Hepatocyte (in vitro differentiated cells): Measurements from ENCODE around the gene TCTA. TPM values are rescaled to one million over a fixed set of nuclear protein-coding genes. Genes with fewer than 3 reads are reported as not detected.

Experiments
- DNase-seq: peaks from one replicate; pipeline ENCODE4 v3.0.0-alpha.2; 2016; ENCODE audit warnings: low spot score
- H2AFZ ChIP-seq: fragments of 200-600 bp; sonication (generic); 2 replicates; pipeline ENCODE4 v1.6.0; 2016; ENCODE audit warnings: antibody characterized with exemption, mild to moderate bottlenecking
- H3K27ac ChIP-seq: fragments of 200-600 bp; sonication (generic); 2 replicates; pipeline ENCODE4 v1.5.1; 2016; ENCODE audit warnings: mild to moderate bottlenecking
- H3K27me3 ChIP-seq: fragments of 200-600 bp; sonication (generic); 2 replicates; pipeline ENCODE4 v1.6.1; 2016
- H3K36me3 ChIP-seq: fragments of 200-600 bp; sonication (generic); replicated peaks from 2 replicates; pipeline ENCODE4 v1.5.1; 2016; ENCODE audit warnings: low read depth; ENCODE audit not compliant: insufficient read depth
- H3K4me1 ChIP-seq: fragments of 200-600 bp; sonication (generic); 2 replicates; pipeline ENCODE4 v1.5.1; 2016; ENCODE audit warnings: mild to moderate bottlenecking, moderate library complexity; ENCODE audit not compliant: insufficient read depth
- H3K4me2 ChIP-seq: fragments of 200-600 bp; sonication (generic); 2 replicates; pipeline ENCODE4 v1.6.0; 2016
- H3K4me3 ChIP-seq: fragments of 200-600 bp; sonication (generic); 2 replicates; pipeline ENCODE4 v1.5.1; 2016; ENCODE audit warnings: mild to moderate bottlenecking
- H3K79me2 ChIP-seq: fragments of 200-600 bp; sonication (generic); 2 replicates; pipeline ENCODE4 v1.6.0; 2017; ENCODE audit warnings: mild to moderate bottlenecking
- H3K9me2 ChIP-seq: fragments of 200-600 bp; sonication (generic); replicated peaks from 2 replicates; pipeline ENCODE4 v1.6.0; 2017; ENCODE audit warnings: mild to moderate bottlenecking; ENCODE audit not compliant: insufficient read depth
- H3K9me3 ChIP-seq: fragments of 200-600 bp; sonication (generic); 2 replicates; pipeline ENCODE4 v1.5.1; 2016; ENCODE audit warnings: low read depth, mild to moderate bottlenecking
- H4K20me1 ChIP-seq: fragments of 200-600 bp; sonication (generic); 2 replicates; pipeline ENCODE4 v1.6.0; 2016; ENCODE audit warnings: mild to moderate bottlenecking; ENCODE audit not compliant: insufficient read depth, poor library complexity, severe bottlenecking
- CTCF ChIP-seq: fragments of 200-600 bp; sonication (generic); IDR thresholded peaks from 2 replicates; pipeline ENCODE4 v1.5.1; 2016; ENCODE audit warnings: antibody characterized with exemption, mild to moderate bottlenecking; ENCODE audit not compliant: poor library complexity
- EZH2 ChIP-seq: fragments of 200-600 bp; sonication (generic); IDR thresholded peaks from 2 replicates; pipeline ENCODE4 v1.6.1; 2016; ENCODE audit warnings: antibody characterized with exemption, mild to moderate bottlenecking, borderline replicate concordance
- EZH2phosphoT487 ChIP-seq: fragments of 200-600 bp; sonication (generic); IDR thresholded peaks from one replicate; pipeline ENCODE4 v1.6.1; 2018; ENCODE audit warnings: antibody characterized with exemption, mild to moderate bottlenecking, low read depth, moderate library complexity; ENCODE audit not compliant: unreplicated experiment, severe bottlenecking
- WGBS: methylation state at CpG from one replicate; pipeline ENCODE4 v1.1.6; 2016; ENCODE audit warnings: low lambda C conversion rate; ENCODE audit errors: missing lambda C conversion rate; 5-methylcytosine and 5-hydroxymethylcytosine counted together
- polyA plus RNA-seq: library from polyadenylated mRNA; unstranded; fragments of >200 nt; fragmentation: Nextera tagmentation; extraction: Ambion mirVana; gene quantifications from 2 replicates; pipeline ENCODE4 v1.2.1, GENCODE V29; 2016
- total RNA-seq: library from RNA; depleted of rRNA; stranded (reverse); fragments of >200 nt; gene quantifications from 2 replicates; pipeline ENCODE4 v1.2.3, GENCODE V29; 2014

The TCTA gene
- total and polyA plus RNA-seq, 2 experiments from 2014 or later, result 20.9 to 31.6 TPM

DNA sequence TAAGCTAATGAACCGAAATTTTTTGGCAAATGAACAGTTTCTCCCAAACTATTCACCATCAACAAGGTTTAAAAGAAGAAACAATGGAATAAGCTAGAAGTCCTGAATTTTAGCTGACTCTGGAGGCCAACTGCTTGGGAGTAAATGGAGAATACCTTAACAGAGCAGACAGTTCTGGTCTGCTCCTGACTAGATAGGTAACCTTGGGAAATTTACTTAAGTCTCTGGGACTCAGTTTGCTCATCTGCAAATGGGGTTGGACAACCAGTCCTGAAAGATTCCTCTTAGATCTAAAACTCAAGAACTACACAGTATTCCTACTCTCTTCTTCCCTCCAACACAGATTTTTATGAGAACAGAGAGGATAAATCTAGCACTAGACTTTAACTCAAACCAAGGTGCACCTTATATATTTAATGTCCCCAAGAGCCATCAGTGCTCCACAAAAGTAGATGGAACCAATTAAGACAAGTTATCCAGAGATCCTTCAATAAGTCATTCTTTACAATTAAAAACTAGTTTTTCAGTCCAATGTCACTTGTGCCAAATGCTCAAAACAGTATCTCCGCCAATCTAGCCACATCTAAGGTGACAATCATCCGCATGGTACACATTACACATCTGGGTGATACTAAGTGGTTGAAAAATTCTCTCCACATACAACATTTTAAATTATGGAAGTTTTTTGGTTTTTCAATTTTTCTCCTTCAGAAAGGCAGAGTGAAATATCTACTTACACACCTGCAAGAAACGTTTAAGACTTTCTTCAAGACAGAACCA is 2.0 kb upstream of the TCTA start:
- H3K4me3 ChIP-seq, result peak overlapping the region; percentile 40
- H3K4me2 ChIP-seq, result peak overlapping the region; percentile 93
- H3K4me1 ChIP-seq, result peaks cover 25% of the 10 kb centered on the region
- peaks cover 59% of the 10 kb centered on the region for H4K20me1 ChIP-seq
- no peaks in the 10 kb centered on the region for H3K36me3 ChIP-seq
- no peak overlapping the region for H2AFZ ChIP-seq
- no peaks in the 10 kb centered on the region for H3K9me3 ChIP-seq
- no peaks in the 10 kb centered on the region for H3K27me3 ChIP-seq
- TF ChIP-seq EZH2phosphoT487 (no peak), CTCF (no peak), EZH2 (no peak)
- peaks cover 82% of the 10 kb centered on the region for H3K79me2 ChIP-seq
- DNase-seq, result no peak
- peak overlapping the region; percentile 93 for H3K27ac ChIP-seq
- WGBS, result 49% methylated on average over 4 of the region's 4 CpGs
- H3K9me2 ChIP-seq, result no peaks in the 10 kb centered on the region

DNA sequence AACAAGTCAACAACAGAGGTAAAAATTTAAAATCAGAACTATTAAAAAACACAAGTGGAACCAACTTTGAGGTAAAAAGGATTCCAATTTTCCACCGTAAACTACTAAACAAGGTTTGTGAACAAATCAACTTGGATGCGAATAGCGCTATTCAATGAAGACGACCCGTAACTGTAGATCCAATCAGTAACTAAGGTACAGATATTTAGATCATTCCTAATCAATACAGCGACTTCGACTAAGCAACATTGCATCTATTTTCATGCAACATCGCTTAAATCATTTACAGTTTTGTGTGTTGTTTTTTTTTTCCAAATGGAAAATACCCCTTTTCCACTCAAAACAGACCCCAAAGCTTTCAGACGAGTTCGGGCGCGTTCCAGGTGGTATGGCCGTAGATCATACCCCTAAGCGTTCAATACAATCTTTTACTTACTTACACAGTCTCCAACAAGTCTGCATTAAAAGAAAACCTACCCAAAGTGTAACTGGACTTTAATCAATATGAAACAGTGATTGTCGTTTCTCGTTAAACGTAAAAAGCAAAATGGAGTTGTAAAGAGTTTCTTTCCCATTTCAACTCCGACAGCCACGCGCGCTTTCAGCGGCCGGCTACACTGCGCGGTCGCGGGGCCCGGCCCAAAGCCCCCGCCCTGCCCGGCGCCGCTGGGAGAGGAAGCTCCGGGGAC is 1.2 kb upstream of the TCTA start:
- H3K9me3 ChIP-seq, result no peaks in the 10 kb centered on the region
- TF ChIP-seq EZH2phosphoT487, result no peak
- no peak for TF ChIP-seq EZH2
- no peak for TF ChIP-seq CTCF
- peaks cover 74% of the 10 kb centered on the region for H3K79me2 ChIP-seq
- no peaks in the 10 kb centered on the region for H3K9me2 ChIP-seq
- DNase-seq, result no peak
- under 1% methylated on average over 33 of the region's 33 CpGs for WGBS
- peak overlapping the region; percentile 93 for H3K4me2 ChIP-seq
- peak overlapping the region; percentile 5 for H2AFZ ChIP-seq
- H3K4me3 ChIP-seq, result peak overlapping the region; percentile 40
- peak overlapping the region; percentile 93 for H3K27ac ChIP-seq
- no peaks in the 10 kb centered on the region for H3K36me3 ChIP-seq
- H3K4me1 ChIP-seq, result peaks cover 25% of the 10 kb centered on the region
- H4K20me1 ChIP-seq, result peaks cover 52% of the 10 kb centered on the region
- H3K27me3 ChIP-seq, result no peaks in the 10 kb centered on the region

DNA sequence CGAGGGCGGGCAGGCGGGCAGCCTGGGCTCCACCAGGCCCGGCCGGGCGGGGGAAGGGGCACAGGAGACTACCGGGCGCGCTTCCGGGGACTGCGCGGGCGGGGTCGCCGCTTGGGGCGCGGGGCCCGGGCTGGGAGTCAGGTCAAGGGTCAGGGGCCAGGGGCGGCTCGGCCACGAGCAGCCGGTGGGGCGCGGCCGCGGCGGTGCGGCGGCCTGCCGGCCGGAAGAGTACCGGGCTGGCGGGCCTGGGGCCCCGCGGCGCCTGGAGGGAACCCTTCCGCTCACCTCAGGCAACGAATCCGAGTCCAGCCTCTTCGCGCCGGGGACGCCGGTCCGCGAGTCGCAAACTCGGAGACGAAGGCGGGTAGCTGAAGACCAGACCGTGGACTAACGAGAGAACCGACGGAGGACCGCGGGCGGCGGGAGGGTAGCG is 672 bp upstream of the TCTA start:
- Histone ChIP-seq H3K4me3 (peak overlapping the region; percentile 40), H3K27me3 (no peaks in the 10 kb centered on the region), H4K20me1 (peaks cover 46% of the 10 kb centered on the region), H3K4me1 (peaks cover 25% of the 10 kb centered on the region), H3K79me2 (peaks cover 69% of the 10 kb centered on the region), H2AFZ (peak overlapping the region; percentile 5), H3K4me2 (peak overlapping the region; percentile 93), H3K9me2 (no peaks in the 10 kb centered on the region), H3K36me3 (no peaks in the 10 kb centered on the region), H3K27ac (peak overlapping the region; percentile 93), H3K9me3 (no peaks in the 10 kb centered on the region)
- TF ChIP-seq EZH2phosphoT487 (no peak), CTCF (no peak), EZH2 (no peak)
- peak; percentile 78 for DNase-seq
- WGBS, result 0% methylated on average over 15 of the region's 59 CpGs
